HG02981 (cell line): ENCODE data around the gene CD59.
A peak's percentile ranks its signal among the peaks of the same experiment; 100 is the strongest.

ENCODE experiments used
- ATAC-seq: cut with Tn5 transposase; IDR thresholded peaks from one replicate; pipeline ENCODE4 v1.9.1; 2021; ENCODE audit warnings: mild to moderate bottlenecking, moderate library complexity; ENCODE audit not compliant: unreplicated experiment

The CD59 gene

DNA sequence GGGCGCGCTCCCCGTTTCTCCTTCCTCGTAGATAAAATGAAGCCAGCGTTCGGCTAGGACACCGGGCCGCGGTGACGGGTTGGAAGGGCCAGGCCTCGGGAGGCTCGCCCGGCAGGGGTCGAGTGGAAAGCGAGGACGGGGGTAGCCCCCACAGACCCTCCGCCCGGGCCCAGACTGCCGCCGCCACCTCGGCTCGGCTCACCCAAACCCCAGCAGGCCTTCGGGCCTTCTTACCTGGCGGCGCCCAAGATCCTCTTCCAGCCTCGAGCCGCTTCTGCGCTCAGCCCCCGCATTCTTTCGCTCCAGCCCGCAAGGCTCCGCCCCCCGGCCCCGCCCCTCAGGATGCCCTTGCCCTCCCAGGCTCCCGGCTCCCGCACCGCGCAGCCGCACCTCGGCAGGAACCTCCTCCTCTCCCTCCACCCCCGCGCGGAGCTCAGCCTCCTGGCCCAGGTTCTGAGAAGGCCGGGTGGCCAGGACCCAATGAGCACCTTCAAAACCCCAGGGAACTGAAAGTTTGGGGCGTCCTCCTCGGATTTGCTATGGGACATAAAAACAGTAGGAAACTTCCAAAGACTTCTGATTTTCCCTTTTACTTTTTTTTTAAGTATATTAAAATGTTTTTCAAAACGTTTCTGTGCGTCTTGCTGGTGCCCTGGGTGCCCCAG, at the start of gene CD59:
Gene CD59, minus strand, starts transcription at position 276 of the 665 bp plus-strand sequence. CDS start 13,978 bp downstream, outside the sequence.
- peak; percentile 58 for ATAC-seq

DNA sequence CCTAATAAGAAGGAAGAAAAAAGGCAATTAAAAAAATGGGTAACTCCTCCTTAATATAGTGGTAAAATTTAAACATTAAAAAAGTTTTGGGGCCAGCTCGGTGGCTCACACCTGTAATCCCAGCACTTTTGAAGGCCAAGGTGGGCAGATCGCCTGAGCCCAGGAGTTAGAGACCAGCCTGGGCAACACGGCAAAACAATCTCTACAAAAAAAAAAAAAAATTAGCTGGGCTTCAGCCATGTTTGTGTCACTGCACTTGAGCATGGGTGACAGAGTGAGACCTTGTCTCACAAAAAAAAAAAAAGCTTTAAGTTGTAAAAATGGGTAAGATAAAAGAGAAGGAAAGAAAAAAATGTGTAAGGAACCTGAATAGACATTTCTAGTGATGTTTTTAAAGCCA, 49.4 kb upstream of the CD59 start:
- ATAC-seq = no peak

- no peak for ATAC-seq
These were observed 43.8 kb upstream of the CD59 start for GRCh38 chr11:33779849-33780528.

- ATAC-seq = no peak
These were observed 42.5 kb upstream of the CD59 start for GRCh38 chr11:33778675-33779074.

DNA sequence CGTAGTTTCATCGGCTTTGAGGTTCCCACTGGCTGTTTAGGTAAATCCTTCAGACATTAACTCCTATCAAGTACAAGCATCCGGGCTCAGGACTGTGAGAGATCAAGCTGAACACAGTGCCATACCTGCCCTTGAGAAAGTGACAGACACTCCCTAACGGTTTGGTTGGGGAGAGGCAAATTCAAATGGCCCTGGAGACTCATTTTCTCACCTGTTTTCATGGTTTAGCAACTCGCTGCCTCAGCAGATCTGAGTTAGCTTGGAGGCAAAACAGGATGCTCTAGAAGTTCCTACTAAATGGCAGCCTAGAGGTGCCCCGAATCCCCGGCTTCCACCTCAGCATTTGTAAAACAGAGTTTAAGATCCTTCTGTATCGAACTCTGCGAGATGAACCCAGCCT, 41.7 kb upstream of the CD59 start:
- no peak for ATAC-seq

DNA sequence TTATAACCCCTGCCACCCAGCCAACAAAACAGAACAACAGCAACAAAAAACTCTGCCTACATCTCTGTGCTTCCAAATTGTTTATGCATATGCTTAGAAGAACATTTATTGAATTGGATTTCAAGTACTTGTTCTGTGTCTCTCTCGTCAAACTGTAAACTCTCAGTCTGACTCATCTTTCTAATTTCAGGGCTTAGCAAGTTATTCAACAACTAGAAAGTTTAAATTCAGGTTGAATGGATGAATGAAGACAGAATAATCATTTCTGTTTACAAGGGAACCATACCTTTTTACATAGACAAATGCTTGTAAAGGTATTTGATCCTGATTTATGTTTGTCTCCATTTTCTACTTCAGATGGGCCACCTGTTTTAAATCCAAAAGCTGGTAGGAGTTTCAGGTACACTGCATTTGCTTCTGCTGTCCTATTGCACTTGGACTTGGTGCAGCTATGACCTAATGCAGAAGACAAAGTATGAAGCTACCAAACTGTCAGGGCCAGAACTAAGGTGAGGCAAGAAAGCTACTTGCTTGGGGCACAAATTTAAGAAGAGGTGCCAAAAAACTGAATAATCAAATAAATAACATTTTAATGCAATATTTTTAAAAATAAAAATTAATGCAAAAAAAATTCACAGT, 39.7 kb upstream of the CD59 start:
- peak; percentile 36 for ATAC-seq

GRCh38 chr11:33775467-33775807, 39.2 kb upstream of the CD59 start:
- ATAC-seq = no peak

GRCh38 chr11:33774736-33775466, 38.7 kb upstream of the CD59 start:
- no peak for ATAC-seq

DNA sequence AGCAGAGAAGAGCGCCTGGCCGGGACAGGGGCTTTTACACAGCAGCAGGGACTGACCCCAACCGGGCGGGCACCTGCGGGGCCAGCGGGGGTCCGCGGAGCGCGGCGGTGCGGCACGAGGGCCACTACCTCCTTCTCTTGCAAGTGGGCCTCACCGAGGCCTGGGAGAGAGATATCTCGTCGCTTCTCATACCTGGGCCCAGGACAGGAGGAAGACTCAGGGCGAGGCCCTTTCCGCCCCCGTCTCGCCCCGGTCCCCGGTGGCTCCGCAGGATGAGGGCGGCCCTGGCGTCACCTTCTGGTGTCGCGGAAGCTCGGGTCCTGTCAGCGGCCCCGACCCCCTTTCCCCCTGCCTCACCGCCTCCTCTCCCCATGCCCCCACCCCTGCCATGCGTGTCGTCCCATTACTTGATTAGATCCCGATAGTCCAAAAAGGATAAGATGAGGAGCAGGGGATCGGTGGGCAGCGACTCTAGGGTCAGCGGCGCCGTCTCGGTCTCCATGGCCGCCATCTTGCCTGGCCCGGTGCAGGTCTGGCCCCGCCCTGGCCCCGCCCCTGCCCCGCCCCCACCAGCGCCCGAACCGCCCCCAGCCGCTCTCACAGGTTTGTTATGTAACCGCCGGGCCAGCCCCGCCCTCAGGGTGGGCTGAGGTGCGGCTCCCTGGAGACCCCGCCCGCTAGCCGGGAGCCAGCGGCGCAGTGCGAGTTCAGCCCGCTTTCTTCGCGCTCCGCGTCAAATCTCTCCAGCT, 37.9 kb upstream of the CD59 start, which contains the start of gene FBXO3:
Gene FBXO3, minus strand, starts transcription at position 534 of the 749 bp plus-strand sequence. Its CDS starts 23 bp downstream, at position 511.
- peak; percentile 63 for ATAC-seq

GRCh38 chr11:33773404-33773986, 37.3 kb upstream of the CD59 start:
- ATAC-seq = peak; percentile 23

GRCh38 chr11:33772870-33773269, 36.6 kb upstream of the CD59 start:
- ATAC-seq = no peak

DNA sequence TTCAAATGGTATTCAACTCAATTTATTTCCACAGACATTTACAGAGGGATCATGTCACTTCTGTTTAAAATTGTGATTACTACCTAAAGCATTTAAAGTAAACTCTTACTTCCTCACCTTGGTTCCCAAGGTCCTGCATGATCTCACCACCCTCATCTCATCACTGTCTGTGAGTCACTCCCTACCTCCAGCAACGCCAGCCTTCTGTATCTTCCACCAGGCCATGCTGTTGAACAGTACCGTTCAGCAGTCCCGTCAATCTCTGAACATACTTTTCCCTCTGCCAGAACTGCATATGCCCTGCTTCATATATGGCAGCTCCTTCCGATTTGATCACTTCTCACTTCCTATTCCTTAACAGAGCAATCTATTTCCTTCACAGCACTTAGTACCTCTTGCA, 36.1 kb upstream of the CD59 start:
- no peak for ATAC-seq

GRCh38 chr11:33770236-33770635, 34.0 kb upstream of the CD59 start:
- ATAC-seq = no peak

DNA sequence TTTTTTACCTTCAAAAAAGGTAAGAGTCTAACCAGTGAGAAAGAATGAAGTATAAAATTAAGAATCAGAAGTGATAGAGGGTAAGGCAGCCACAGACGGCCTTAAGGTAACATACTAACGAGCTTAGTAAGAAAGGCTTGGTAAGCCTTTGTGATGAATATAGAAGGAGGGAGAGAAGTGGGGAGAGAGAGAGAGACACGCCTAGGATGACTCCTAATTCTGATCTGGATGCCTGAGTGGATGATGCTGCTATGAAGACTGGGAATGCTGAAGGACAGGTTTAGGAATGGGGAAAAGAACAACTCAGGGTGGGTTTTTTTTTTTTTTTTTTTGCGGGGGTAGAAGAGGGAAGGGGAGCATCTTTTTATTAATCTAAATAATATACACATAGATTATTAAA, 33.3 kb upstream of the CD59 start:
- ATAC-seq = no peak

- no peak for ATAC-seq
These were observed 31.4 kb upstream of the CD59 start for GRCh38 chr11:33767624-33768023.

- no peak for ATAC-seq
These were observed 29.9 kb upstream of the CD59 start for GRCh38 chr11:33766085-33766484.

DNA sequence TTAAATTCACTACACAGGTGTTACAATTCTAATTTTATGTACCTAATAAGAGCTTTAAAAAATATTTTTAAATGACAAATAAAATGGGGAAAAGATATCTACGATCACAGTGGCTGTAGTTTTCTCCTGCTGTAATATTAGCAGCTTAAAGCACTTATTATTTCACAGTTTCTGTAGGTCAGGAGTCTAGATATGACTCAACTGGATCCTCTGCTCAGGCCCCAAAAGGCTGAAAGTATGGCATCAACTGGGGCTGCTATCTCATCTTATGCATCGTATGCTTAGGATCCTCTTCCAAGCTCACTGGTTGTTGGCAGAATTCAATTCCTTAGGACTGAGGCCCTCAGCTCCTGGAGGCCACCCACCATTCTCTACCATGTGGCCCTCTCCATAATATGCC, 25.2 kb upstream of the CD59 start:
- ATAC-seq = peak; percentile 77

DNA sequence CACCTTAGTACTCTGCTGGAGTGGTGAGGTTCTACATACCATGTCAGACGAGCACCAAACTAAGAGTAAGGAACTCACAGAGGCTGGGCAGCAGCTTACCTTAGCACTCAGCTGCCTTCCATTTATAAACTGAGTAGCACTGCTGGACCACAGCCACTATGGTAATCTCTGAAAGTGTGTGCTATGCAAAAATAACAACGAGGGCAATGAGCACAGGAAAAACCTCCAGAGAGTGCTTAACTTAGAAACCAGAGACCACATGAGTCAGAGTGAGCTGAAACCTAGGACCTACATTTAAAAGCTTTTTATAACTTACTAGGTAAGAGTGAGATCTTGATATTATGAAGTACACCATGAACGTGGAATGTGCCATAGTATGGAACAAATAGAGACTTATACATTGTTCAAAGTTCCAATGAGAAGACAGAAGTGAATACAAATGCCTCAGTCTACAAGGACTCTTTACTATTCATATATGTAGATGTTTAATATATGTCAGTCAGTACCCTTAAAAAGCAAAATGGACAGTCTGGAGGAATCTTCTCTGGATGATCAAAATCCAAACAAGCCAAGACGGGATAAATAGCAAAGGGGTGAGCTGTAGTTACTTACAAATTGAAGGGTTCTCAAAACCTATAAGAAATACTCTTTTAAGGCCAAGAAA, 17.2 kb upstream of the CD59 start:
- ATAC-seq = peak; percentile 98

GRCh38 chr11:33751878-33752277, 15.7 kb upstream of the CD59 start:
- no peak for ATAC-seq

- no peak for ATAC-seq
These were observed 11.8 kb upstream of the CD59 start for GRCh38 chr11:33747979-33748378.
